Iris pigment epithelial cell (primary cell): ENCODE results near the gene CXXC1.
"Not testable (repeated sequence)": the region's sequence is repeated elsewhere in the genome, so short reads cannot be mapped to it uniquely, and the experiment has no call there.

Source experiments
- DNase-seq: peaks from one replicate; pipeline ENCODE4 v3.0.0-alpha.2; 2011; ENCODE audit warnings: low read depth

The CXXC1 gene

GRCh38 chr18:50287441-50288347, at the start of gene CXXC1:
Gene CXXC1 (minus strand): TSS chr18:50287692. CDS start chr18:50287589, 103 bp downstream.
- DNase-seq, result peak; percentile 100

DNA sequence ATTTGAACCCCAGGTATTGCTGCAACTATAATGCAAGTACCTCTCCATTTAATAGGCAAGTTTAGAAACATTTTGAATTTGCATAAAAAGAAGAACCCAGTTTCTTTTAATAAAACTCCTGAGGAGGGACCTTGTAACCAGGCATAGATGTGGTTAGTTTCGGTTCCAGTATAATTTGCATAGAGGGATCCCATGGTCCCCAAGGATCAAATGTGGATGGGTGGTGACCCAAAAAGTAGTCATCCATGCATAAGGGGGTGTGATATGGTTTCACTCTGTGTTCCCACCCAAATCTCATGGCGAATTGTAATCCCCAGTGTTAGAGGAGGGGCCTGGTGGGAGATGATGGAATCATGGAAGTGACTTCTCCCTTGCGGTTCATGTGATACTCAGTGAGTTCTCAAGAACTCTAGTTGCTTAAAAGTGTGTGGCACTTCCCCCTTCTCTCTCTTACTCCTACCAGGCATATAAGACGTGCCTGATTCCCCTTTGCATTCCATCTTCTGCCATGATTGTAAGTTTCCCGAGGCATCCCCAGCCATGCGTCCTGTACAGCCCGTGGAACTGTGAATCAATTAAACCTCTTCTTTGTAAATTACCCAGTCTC, 47.2 kb upstream of the CXXC1 start:
- no peak for DNase-seq

GRCh38 chr18:50331691-50332090, 44.2 kb upstream of the CXXC1 start:
- DNase-seq, result no peak

DNA sequence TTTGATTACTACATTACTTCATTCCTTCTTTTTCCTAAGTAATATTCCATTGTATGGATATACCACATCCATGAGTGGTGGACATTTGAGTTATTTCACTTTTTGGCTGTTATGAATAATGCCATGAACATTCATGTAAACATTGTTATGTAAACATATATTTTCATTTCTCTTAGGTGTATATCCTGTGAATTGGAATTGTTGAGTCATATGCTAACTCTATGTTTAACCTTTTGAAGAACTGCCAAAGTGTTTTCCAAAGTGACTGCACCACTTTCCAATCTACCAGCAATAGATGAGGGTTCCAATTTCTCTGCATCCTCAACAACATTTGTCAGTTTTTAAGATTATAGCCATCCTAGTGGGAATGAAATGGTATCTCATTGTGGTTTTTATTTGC, 42.7 kb upstream of the CXXC1 start:
- DNase-seq, result no peak

- DNase-seq, result no peak
Measured at GRCh38 chr18:50327983-50328382, 40.5 kb upstream of the CXXC1 start.

DNA sequence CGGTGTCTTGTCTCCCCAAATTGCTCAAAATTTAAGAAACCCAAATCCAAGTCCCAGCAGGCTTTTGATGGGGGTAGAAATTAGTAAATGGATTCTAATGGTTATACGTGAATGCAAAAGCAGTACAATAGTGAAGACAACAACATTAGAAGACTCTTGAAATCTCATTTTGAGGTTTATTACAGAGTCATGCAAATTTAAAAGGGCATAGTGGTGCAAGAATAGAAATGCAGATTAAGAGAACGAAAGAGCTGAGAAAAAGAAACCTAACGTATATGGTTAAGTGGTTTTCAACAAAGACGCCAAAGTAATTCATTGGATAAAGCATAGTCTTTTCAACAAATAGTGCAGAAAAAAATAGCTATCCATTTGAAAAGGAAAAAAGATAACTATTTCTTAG, 33.2 kb upstream of the CXXC1 start:
- no peak for DNase-seq

DNA sequence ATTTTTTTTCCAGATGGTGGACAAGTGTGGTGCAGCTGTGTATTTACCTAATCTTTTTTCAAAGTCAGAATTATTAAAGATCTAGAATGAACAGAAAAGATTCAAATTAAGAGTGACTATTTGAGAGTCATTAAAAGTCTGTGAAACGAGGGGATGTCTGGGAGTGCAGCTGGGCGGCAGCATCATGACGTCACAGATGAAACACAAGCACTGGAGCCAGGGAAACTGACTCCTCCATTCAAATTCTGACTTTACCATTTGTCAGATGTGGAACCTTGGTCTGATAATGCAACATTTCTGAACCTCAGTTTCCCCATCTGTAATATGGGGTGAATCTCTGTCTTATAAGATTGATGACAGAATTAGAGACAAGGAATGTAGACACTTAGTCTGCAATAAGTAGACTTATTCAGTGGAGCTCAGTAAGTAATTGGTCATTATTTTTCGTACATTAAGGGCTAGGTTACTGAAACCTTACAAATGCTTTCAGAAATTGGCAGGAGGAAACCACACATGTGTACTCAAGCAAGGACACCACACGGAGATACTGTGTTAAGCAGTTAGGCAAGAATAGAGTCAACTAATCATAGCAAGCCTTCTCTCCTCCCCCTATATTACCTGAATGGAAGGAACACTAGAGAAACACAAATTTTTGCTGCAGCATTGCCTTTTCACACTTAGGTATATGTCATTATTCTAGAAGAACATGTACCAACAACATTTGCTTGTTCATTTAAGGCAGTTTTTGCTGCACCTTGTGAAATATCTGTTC, 27.8 kb upstream of the CXXC1 start:
- DNase-seq, result no peak

GRCh38 chr18:50313873-50314460, 26.5 kb upstream of the CXXC1 start:
- DNase-seq, result no peak

GRCh38 chr18:50313031-50313607, 25.6 kb upstream of the CXXC1 start:
- DNase-seq, result no peak

DNA sequence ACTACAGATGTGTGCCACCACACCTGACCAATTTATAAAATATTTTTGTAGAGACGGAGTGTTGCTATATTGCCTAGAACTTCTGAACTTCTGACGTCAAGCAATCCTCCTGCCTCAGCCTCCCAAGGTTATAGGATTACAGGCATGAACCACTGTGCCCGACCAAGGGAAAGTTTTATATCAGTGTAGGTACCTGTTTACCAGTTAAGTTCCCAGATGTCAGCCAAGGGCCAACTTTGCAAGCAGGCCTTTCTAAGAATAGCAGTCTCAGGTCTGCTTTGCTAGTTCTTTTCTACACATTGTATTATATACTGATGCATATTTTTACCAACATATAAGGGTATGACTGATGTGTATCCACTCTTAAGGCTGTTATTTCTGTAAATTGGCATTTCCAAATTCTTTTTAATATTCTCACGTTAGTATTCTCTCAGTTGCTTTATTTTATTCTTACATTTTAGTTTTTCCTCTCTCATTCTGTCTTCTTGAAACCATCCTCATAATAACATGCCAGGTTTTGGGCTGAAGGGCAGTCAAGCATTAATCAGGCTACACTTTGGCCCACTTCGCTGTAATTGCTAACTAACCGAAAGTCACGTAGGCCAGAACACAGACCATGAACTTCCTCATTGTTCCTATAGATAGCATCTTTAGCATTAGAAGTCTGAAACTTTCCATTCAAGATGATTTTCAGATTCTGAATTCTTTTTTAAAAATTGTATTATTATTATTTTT, 25.0 kb upstream of the CXXC1 start:
- DNase-seq, result no peak

- no peak for DNase-seq
Measured at GRCh38 chr18:50311650-50312049, 24.2 kb upstream of the CXXC1 start.

GRCh38 chr18:50310080-50310479, 22.6 kb upstream of the CXXC1 start:
- DNase-seq, result no peak

- not testable (repeated sequence) for DNase-seq
Measured at GRCh38 chr18:50308851-50309250, 21.4 kb upstream of the CXXC1 start.

DNA sequence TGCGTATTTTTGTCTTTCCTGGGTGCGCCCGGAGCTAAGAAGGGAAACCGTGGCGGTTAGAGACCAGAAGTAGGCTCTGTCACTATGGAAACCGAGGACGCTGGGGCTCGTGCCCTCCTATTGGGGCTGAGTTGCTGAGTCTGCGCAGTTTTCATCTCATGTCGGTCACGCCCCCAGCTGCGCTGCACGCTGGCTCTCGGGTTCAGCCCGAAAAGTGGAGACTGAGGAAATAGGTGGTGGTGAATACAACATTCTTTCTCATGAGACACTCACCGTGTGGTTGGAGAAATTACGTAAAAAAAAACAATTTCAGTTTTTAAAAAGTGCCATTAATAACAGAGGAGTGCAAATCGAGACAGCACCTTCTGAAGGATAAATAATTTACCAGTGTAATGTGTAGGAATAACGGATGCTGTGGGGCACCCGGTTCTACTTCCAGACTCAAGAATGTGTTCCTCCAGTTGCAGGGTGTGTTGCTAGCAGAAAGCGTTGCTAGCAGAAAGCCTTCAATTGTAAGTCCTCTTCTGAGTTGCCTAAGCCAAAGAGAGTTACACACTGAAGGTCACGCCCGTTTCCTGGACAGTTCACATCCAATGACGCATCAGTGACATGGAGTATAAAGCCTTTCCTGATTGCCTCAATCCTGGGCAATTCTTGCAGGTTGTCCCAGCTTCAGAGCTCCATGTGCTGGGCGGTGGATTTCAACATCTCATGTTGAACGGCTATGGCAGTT, 20.4 kb upstream of the CXXC1 start:
- DNase-seq, result peak; percentile 95

- no peak for DNase-seq
Measured at GRCh38 chr18:50307400-50307737, 19.9 kb upstream of the CXXC1 start.

DNA sequence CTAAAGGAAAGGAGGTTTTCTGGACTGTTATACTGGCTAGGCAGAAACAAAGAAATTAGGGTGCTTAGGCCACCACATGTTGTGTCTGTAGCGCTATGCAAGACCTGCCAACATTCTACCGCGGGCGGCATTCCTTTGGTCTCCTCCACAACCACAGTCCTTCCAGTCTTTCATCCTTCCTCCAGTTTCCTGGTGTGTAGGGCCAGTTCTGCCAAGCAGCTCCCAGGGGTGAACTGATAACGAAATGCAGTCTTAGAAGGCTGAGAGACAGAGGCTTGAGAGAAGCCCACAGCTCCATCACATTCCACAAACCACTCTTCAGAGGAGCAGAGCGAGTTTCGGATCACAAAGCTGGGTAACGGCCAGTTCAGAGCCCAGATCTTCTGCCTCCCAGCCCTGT, 19.5 kb upstream of the CXXC1 start:
- DNase-seq, result peak; percentile 54

DNA sequence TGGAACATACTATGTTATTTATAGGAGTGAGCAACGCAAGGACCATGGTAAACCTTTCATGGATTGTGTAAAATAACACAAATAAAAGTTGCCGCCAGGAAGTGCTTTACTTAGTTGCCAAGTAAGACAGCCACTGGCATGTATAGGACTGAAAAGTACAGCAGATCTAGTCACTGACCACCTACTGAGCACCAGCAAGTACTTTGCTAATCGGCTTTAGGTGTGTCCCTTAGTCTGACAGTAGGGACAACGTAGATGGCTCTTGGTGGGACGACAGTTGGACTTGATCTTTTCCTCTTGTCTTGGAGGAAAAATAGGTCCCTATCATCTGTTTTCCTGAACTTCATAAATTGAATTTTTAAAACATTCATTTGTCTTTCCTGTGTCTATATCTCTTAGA, 13.6 kb upstream of the CXXC1 start:
- DNase-seq, result no peak

DNA sequence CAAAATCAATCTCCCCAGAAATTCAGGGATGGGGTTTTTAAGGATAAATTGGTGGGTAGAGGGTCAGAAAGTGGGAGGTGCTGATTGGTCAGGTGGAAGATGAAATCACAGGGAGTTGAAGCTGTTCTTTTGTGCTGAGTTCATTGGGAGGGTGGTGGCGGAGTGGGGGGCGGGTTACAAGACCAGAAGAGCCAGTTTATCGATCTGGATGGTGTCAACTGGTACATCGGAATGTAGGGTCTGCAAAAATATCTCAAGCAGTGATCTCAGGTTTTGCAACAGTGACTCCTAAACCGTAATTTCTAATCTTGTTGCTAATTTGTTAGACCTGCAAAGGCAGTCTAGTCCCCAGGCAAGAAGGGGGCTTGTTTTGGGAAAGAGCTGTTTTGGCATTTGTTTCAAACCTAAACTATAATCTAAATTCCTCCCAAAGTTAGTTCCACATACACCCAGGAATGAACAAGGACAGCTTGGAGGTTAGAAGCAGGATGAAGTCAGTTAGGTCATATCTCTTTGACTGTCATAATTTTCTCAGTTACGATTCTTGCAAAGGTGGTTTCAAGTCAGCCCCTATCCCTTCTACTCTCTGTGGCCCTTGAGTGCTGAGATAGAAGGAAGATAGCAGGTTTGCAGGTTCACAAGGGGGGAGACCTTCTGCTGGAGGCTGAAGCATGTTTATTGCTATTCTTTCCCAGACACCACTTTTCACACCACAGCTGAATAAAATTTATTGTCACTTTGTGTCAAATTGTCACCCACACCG, 12.3 kb upstream of the CXXC1 start:
- no peak for DNase-seq

DNA sequence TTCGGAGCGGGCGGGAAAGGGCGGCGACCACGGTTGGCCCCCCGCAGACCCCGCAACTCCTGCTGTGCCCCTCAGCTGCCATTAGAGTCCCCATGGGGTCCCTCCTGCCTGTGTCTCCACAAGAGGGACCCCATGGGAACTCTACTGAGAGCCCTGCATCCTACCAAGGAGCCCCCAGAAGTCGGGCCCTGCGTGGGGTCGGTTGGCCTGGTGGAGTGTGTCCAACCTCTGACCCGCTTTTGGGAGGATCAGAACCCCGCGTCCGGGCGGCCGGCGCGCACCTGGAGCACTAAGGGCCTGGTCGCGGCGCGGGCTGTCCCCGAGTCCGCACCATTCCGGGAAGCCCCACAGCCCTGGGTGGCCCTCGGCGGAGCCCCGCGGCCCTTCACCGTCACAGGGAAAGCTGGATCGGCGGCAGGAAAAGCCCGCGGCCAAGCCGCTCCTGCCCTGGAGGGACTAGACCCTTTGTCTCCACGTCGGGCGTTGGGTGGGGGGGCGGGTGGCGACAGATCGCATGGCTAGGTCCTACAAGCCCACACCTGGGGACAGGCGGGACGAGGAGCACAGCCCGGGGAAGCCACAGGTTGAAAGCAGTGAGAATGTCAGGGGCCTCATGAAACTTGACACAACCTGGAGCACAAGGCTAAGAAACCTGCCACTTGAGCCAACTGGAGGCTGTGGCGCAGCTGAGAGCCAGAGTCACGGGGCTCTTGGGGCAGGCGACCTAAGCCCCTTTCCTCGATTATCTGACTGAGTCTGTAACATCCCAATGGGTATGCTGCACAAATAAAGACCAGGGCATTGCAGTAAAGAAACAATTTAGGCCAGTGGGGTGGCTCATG, 11.2 kb upstream of the CXXC1 start:
- DNase-seq, result no peak
